DMS79 (cell line): ENCODE measurements around the gene TMEM117.
"Not testable (repeated sequence)": the region's sequence is repeated elsewhere in the genome, so short reads cannot be mapped to it uniquely, and the experiment has no call there.

ENCODE experiments used
- DNase-seq: peaks from one replicate; lab custom pipeline; 2025; lab: John Stamatoyannopoulos, UW

Gene TMEM117

DNA sequence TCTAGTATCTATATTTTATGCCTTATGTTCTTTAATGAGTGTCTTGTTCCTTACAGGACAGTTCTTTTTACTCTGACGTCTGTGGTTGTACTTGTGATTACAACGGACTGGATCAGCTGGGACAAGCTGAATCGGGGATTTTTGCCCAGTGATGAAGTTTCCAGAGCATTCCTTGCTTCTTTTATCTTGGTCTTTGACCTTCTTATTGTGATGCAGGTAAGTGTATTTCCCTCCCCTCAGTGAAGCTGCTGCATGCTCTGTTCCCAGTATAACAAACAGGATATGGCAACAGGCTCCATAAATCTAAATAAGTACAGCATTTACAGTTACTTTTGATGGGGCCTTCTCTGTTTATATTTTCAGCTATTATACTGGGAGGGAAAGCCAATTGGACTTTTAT lies 463.6 kb downstream of the TMEM117 start:
- no peak for DNase-seq

DNA sequence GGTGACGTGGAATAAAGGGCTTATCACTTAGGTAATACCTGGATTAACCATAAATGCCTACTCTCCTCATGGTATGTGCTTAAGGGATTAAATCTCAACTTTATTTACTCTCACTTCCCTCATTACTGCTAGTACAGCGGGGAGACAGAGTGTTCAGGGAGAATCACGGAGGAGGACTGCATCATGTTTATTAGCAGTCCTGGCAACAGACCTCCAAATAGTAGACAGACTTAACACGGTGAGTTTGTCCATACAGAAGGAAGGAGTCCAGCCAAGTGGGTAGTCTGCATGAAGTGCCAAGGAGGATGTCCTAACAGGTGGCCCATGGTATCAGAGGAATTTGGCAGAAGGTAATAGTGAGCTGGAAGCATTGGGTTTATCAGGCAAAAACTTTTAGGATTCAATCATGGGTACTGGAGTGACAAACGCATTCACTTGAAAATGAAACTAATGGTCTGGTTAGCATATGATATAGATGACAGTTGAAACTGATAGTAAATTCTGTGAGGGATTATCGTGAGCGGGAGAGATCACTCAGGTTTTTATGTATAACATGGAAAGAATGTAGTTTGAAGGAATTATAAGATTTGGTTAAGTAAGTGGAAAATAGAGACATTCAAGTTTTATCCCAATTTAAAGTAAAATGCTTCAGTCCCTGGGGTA lies 471.8 kb downstream of the TMEM117 start:
- DNase-seq = no peak

DNA sequence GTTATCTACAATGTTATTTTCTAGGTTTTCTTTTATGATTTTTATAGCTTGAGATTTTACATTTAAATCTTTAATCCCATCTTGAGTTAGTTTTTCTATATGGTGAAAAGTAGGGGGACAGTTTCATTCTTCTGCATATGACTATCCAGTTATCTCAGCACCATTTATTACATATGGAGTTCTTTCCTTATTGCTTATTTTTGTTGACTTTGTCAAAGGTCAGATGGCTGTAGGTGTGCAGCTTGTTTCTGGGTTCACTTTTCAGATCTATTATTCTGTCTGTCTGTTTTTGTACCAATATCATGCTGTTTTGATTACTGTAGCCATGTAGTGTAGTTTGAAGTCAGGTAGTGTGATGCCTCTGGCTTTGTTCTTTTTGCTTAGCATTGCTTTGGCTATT lies 477.3 kb downstream of the TMEM117 start:
- no peak for DNase-seq

DNA sequence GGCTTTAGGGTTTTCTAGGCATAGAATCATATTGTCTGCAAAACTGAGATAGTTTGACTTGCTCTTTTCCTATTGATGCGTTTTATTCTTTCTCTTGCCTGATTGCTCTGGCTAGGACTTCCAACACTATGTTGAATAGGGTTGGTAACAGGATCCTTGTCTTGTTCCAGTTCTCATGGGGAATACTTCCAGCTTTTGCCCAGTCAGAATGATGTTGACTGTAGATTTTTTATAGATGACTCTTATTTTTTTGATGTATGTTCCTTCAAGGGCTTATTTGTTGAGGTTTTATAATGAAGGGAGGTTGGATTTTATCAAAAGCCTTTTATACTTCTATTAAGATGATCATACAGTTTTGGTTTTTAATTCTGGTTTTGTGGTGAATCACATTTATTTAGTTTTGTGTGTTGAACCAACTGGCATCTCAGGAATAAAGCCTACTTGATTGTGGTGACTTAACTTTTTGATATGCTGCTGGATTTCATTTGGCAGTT lies 478.2 kb downstream of the TMEM117 start:
- DNase-seq = no peak

DNA sequence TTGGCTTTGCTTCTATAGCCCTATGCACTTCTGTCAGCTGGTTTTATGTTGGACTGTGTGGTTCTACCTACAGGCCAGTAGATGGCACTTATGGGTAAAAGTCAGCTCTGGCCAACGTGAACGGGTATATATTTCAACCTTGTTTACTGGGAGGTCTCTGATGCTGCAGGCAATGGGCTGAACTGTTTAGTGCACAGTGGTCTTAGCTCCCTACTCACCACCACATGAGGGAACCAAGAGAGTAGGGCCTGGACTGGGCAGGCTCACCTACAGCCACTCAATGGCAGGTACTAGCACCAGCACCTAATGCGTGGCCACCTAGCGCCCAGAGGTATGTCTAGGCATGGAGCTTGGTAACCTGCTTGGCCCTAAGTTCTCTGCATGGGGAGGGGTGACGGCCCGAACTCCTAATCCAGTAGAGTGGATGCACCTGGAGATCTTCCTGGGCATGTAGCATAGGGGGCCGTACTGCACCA lies 481.8 kb downstream of the TMEM117 start:
- no peak for DNase-seq

DNA sequence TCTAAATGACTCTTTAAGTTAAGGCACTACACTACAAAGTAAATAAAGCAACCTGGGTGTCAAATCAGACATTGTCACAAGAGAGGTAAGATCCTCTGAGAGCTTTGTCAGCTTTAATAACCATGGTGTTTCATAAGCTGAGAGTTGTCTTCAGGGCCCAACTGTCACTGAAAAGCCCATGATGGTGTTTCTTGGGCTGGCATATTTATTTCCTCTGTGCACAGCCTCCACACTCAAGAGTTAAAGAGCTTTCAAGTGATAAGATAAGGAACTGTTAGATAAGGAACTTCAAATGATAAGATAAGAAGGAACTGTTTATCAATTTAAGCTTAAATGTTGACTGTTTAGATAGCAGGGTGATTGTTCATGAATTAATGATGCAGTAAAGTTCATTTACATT lies 495.4 kb downstream of the TMEM117 start:
- no peak for DNase-seq

DNA sequence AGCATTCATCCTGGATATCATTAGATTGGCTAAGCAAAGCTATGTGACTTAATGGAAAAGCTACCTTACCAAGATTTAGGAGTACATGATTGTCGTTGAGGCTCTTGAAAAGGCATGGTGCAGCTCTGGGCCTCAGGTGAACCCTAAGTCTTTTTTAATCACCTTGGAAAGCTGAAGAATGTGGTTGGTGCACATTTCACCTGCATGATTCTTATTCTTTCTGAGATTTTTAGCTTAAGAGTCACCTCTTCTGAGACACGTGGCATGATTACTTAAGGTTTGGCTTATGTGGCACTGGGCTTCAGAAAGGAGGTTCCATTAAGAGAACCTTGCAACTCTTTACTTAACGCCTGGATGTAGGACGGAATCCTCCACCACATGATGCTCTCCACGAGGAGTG lies 498.5 kb downstream of the TMEM117 start:
- DNase-seq = no peak

DNA sequence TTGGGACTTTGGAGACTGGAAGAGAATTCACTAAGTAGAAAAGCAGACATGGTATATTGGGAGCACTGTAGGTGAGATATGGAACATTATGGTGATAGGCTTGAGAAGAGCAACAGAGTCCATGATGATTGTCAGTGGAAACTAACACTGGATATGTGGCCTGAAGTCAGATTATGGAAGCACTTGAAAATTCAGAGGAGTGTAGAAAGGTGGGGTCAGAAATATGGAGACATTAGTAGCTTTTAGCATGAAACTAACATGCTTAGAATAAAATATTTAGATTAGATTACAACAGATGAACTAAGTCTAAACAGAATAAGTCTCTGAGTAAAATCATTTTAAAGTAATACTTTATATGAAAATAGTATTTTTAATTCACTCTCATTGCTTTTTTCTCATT lies 499.1 kb downstream of the TMEM117 start:
- DNase-seq = no peak

DNA sequence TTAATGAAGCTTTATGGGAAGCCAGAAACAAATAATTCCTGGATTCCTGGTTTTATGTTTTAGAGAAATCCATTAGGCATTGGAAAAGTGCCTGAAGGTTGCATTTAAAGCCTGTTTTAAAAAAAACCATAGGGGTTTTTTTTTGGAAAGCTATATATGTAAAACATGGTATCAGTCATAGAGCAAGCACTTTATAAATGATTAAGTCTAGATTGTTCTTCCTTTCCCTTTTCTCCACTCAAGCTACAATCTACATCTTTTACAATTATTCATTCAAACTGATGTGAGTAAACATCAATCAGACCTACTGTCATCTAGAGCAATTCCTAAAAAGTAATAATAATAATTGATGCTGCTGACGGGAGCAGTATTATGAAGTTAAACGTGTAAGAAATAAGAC lies 500.7 kb downstream of the TMEM117 start:
- DNase-seq = no peak

DNA sequence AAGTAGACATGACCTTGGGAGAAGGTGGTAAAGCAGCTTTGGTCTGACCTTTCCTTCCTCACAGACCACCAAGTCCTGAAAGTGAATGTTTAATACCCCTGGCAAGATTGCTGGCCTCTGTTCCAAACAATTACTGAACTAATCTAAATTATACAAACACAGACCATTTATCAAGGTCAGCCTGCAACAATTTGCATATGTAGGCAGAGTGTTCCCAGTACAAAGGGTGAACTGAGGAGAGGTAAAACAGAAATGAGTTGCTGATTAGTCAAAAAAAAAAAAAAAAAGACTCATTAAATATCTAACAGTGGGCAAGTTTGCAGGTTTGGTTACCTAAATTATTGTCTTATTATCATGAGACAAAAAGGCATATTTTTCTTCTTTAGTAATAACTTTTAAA lies 506.5 kb downstream of the TMEM117 start:
- DNase-seq = no peak

DNA sequence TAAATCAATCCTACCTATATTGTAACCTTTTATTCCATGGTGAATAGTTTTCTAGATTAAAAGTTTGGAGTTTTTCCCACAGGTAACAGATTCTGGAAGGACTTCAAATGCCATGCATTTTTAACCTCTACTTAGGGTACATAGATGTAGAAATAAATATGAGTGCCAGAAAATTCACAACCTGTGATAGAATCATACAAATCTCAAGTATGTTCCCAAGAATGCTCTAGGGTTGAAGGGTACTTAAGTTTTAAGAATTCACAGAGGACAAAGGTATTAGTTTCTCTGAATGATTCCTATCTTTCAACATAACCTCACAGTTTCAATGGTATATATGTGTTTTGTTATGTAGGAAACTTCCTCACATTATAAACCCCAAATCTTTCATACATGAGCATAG lies 511.3 kb downstream of the TMEM117 start:
- no peak for DNase-seq

DNA sequence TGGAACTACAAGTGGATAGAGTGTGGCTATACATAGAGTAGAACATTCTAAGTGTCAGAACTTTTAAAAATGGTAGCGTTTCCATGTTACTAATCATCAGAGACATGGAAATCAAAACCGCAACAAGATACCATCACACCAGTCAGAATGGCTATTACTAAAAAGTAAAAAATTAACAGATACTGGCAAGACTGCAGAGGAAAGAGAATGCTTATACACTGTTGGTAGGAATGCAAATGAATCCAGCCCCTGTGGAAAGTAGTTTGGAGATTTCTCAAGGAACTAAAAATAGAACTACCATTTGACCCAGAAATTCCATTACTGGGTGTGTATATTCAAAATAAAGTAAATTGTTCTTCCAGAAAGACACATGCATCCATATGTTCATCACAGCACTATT lies 521.6 kb downstream of the TMEM117 start:
- no peak for DNase-seq

DNA sequence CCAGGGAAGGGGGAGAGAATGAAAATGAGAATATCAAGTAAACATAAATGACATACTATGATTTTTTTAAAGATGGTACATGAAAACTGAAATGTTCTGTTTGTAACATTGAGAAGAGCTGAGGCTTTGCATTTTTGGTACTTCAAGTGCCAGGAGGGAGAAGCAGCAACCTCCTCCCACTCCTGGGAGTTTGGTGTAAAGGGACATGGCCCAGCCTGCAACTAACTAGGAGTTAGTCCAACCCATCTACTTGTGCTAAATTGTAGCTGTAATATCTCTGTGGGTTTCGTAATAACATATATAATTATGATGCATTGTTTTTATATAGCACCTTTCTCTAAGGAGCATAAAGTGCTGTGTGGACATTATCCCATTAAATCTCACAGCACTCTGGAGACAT lies 522.8 kb downstream of the TMEM117 start:
- DNase-seq = no peak

DNA sequence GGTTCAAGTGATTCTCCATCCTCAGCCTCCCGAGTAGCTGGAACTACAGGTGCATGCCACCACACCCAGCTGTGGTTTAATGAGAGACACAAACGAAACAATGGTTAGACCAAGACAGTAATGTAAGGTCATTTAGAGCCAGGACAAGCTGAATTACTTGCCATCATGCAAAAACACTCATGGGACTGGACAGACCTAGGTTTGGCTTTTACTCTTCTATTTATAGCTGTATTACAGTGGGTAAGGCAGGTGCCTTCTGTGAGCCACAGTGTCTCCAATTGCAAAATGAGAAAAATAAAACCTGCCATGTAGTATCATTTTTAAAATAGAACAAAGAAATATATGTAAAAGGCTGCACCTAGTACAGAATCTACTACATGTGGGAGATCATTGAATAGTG lies 527.1 kb downstream of the TMEM117 start:
- DNase-seq = no peak

DNA sequence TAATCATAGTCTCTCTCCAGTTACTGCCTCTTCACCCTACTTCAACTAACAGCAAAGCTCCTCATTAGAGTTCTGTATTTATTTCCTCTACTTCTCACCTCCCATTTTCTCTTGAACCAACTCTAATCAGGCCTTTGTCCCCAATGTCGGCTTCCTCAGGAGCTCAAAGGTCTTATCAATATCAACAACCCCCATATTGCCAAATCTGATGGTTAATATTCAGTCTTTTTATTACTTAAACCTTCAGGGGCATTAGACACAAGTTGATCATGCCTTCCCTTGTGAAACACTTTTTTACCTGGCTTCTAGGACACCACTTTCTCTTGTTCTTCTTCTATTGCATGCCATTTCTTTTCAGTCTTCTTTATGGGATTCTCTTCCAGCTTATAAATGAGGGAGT lies 531.3 kb downstream of the TMEM117 start:
- no peak for DNase-seq

DNA sequence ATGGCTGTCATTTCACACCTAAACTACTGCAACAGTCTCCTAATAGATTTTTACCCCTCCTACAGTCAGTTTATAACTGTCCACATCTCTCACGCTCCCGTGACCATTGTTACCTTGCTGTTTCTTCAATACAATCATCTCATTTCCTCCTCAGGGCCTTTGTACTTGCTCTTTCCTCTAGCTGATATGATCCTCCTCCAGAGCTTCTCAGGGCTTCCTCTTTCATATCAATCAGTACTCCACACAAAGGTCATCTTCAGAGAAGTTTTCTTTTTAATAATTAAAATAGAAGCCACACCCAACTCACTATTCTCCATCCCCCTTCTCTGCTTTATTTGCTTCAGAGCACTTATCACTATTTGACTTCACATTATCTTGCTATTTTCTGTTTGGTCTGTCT lies 532.0 kb downstream of the TMEM117 start:
- DNase-seq = no peak

DNA sequence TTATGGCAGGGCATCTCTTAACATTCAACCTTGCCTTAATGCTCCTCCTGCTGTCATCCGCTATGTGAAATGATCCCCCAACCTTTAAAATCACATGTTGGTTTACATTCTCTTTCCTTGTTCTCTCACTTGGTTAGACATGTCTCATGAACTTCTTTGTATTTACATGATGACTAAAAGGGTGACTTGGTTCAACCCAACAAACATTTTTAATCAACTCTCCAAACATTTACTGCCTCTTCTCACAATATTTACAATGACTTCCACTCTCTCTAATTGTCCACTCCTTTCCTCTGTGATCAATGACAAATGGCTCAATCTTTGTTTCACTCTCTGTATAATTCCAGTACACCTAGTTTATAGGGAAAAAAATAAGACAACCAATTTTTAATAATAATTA lies 534.1 kb downstream of the TMEM117 start:
- no peak for DNase-seq

DNA sequence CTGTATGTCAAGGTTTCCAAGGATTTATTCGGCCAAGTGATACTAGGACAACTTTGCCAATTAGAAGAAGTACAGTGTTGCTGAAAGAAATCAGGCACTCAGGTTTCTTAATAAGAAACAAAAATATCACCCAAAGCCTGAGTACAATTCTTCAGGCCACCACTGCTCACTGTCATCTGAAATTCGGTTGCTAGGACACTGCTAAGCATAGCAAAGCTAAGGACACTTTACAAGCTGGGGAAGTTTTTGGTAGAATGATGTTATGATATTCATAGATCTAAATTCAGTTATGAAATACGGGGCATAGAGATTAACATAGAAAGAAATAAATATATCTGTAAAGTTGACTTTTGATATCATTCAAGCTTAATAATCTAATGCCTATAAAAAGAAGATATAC lies 535.1 kb downstream of the TMEM117 start:
- no peak for DNase-seq

DNA sequence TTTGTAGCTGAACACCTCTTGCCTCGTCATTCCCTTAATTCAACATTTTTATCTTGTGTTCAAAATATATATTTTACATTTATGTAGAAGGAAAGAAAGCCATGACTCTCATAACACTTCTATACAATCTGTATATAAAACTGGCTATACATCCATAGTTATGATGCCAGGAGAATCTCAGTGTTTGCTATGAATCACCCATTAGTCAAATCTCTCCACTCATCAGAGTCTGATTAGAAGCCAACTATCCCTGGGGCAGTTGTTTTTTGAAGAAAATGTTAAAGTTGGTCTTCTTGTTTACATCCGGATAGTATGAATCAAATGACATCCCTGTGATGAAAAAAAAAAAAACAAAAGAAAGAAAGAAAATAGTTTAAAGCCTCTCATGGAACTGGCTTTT lies 536.4 kb downstream of the TMEM117 start:
- DNase-seq = no peak

DNA sequence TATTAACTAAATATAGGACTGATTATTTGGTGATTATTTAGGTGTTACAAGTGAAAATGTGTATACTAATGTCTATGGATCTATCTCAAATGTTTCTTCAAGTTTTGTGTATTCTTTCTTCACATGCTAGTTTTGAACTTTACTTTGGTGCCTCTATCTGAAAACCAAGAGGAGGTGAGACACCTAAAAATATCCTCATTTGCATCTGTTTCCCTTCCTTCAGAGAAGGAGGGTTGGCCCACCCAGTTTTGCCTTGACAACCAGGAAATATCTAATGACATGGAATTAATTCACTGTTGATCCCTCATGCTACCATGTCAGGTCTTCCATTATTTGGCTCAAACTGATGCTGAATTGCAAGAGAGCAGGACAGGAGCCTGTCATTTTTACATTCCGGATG lies 539.8 kb downstream of the TMEM117 start:
- no peak for DNase-seq

DNA sequence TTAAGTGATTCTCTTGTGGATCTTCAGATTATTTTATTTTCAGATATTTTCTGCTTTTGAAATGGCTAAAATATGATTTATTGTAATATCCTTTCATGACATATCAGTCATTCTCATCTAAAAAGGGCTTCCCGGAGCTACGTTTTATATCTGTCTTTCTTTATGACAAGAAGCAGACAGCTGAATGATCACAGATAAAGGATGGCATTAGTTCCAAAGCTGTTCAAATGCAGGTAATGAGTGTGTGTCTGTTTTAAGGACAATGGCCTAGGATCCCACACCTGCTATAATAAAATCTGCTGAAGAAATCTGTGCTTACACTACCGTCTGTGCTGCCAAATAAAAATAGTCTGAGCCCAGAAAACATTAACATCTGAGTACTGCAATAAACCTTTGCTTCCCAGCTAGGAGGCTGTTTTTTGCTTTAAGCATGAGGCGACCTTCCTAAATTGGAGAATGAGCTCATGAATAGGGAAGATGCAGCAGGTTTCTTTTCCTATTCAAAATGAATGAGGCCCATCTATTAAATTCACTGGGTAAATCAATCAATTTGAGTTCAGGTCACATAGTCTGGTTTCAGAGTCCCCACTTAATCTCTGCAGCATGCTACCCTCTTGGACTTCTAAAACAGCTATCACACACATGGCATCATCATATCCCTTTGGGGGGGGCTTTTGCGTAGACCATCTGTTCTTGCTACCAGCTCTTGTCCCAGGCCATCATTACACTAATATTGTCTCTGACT lies 541.7 kb downstream of the TMEM117 start:
- no peak for DNase-seq

DNA sequence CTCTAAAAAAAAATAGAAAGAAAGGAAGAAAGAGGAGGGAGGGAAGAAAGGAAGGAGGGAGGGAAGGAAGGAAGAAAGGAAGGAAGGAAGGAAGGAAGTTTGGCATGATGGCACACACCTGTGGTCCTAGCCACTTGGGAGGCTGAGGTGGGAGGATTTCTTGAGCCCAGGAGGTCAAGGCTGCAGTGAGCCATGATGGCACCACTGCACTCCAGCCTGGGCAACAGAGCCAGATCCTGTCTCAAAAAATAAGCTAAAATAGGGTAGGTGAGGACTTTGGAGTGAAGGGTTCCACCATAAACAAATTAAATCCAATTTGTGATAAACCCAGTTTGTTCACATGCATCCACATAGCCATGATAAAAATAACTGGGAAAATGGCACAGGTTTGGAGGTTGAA lies 543.2 kb downstream of the TMEM117 start:
- not testable (repeated sequence) for DNase-seq

DNA sequence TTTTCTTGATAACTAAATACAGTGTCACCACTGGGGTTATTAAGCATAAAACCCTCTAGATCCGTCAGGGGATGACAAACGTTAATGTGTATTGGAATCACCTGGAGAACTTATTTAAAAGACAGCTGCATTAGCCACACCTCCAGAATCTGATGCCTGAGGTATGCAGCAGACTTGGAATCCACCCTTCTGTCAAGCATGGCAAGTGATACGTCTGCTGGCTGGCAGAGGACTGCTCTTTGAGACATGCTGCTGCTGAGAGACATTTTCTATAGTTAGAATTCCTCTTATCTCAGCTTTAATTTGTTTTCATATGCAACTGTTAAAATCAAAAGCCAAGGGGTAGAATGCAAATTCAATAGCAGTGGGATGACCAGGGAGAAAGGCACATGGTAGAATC lies 544.0 kb downstream of the TMEM117 start:
- no peak for DNase-seq

DNA sequence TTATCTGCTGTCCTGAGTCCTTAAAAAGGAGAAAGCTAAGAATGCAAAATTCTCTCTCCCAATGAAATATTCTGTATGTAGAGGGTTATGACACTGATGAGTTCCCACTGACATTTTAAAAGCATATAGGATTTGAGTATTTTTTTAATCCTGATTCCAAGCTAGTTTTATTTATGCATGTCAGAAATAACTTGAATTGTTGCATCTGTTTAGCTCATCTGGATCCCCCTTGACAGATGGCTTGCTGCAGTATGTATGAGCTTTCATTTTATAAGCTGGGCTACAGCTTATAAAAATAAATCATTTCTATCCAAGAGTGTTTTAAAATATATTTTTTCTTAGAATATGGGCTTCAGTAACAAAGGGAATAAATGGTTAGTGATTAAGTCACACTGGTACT lies 545.0 kb downstream of the TMEM117 start:
- no peak for DNase-seq
